Measurements from ENCODE around the gene MAPK10. TPM values are rescaled to one million over a fixed set of nuclear protein-coding genes. Genes with fewer than 3 reads are reported as not detected.

MAPK10 gene
- total and polyA plus RNA-seq, 9 donors = 1.9 to 5.6 (median 3.1) TPM

DNA sequence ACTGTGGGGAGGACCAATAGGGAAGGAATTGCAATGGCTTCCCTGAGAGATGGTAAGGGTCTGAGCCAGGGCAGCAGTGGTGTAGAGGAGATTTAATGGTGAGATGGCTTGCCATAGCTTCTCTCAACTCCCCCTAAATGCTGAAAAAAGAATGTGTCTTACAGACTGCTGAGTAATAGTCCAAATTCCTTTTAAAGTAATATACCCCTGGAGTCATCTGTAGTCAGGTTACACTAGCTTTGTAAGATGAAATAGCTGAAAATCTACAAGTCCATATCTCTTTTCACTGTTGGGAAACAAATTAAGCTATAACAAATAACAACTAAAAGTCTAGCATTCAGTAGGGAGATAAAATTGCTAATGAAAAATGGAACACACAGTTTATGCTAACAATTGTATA lies 33.5 kb downstream of the MAPK10 start:
- Histone ChIP-seq H3K4me1 (ENCODE audit: control insufficient read depth, insufficient read depth, low read length) (no peaks in the 10 kb centered on the region), H3K27me3 (ENCODE audit: control insufficient read depth, insufficient read depth, low read length) (no peaks in the 10 kb centered on the region), H3K27ac (ENCODE audit: low read length) (no peak overlapping the region), H3K9me3 (replicated peaks; ENCODE audit: control insufficient read depth, low read depth, low read length) (no peaks in the 10 kb centered on the region), H3K4me3 (ENCODE audit: low read length) (no peak overlapping the region), H3K36me3 (ENCODE audit: control insufficient read depth, insufficient read depth, low read length) (no peaks in the 10 kb centered on the region)
- DNase-seq = no peak

DNA sequence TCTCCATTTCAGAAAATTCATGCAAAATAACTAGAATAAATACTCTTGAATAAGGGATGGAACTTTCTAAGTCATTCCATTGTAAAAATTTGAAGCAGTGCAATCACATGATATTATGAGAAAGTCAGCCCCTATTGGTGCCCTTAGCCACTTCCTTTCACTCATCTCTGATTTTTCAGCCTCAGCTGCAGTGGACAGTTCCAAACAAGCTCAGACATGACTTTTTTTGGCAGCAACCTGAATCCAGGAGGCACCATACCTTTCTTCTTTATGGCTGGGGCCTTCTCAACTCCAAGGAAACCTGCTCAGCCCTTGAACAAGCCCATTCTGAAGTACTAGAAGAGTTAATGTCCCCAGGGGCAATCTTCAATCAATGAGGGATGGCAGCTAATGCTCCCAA lies 40.5 kb downstream of the MAPK10 start:
- Histone ChIP-seq H3K27me3 (ENCODE audit: control insufficient read depth, insufficient read depth, low read length) (no peaks in the 10 kb centered on the region), H3K9me3 (replicated peaks; ENCODE audit: control insufficient read depth, low read depth, low read length) (no peaks in the 10 kb centered on the region), H3K4me3 (ENCODE audit: low read length) (no peak overlapping the region), H3K4me1 (ENCODE audit: control insufficient read depth, insufficient read depth, low read length) (no peaks in the 10 kb centered on the region), H3K36me3 (ENCODE audit: control insufficient read depth, insufficient read depth, low read length) (no peaks in the 10 kb centered on the region), H3K27ac (ENCODE audit: low read length) (no peak overlapping the region)
- DNase-seq = no peak

DNA sequence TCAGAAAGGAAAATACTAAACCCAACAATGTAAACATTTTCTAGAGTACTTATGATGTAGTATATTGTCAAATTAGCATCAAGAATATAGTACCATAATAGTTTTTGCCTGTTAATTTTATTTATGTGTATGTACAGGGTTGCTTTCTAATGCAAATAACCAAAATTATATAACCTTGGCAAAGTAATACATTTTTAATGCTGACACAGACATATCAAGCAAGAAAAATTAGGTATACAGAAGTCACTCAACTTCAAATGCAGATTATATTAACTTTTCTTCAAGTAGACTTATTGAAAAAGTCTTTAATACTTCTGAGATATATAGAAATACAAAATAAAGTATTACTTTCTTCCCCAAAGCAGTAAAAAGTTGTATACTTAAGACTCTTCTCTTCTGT lies 44.3 kb downstream of the MAPK10 start:
- Histone ChIP-seq H3K9me3 (replicated peaks; ENCODE audit: control insufficient read depth, low read depth, low read length) (no peaks in the 10 kb centered on the region), H3K27ac (ENCODE audit: low read length) (no peak overlapping the region), H3K4me1 (ENCODE audit: control insufficient read depth, insufficient read depth, low read length) (no peaks in the 10 kb centered on the region), H3K27me3 (ENCODE audit: control insufficient read depth, insufficient read depth, low read length) (no peaks in the 10 kb centered on the region), H3K36me3 (ENCODE audit: control insufficient read depth, insufficient read depth, low read length) (no peaks in the 10 kb centered on the region), H3K4me3 (ENCODE audit: low read length) (no peak overlapping the region)
- DNase-seq = no peak

DNA sequence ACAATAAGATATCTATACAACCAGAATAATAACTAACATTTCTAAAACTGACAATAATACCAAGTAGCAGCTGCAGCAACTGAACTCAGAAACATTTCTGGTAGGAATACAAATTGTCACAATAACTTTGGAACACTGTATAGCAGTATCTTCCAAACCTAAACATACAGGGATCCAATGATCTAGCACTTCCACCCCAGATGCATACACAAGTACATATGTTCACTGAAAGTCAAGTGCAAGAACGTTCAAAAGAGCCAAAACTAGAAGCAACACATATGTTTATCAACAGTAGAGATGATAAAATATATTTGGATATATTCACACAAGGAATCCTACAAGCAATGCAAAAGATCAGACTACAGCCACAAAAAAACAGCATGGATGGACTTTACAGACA lies 46.2 kb downstream of the MAPK10 start:
- no CpG with 5 or more reads among the region's 1 CpG for WGBS (ENCODE audit: insufficient coverage)
- no peaks in the 10 kb centered on the region for H3K9me3 ChIP-seq (replicated peaks; ENCODE audit: control insufficient read depth, low read depth, low read length)
- H3K4me3 ChIP-seq (ENCODE audit: low read length) = no peak overlapping the region
- H3K27me3 ChIP-seq (ENCODE audit: control insufficient read depth, insufficient read depth, low read length) = no peaks in the 10 kb centered on the region
- no peaks in the 10 kb centered on the region for H3K36me3 ChIP-seq (ENCODE audit: control insufficient read depth, insufficient read depth, low read length)
- no peak overlapping the region for H3K27ac ChIP-seq (ENCODE audit: low read length)
- no peaks in the 10 kb centered on the region for H3K4me1 ChIP-seq (ENCODE audit: control insufficient read depth, insufficient read depth, low read length)
- DNase-seq = no peak

DNA sequence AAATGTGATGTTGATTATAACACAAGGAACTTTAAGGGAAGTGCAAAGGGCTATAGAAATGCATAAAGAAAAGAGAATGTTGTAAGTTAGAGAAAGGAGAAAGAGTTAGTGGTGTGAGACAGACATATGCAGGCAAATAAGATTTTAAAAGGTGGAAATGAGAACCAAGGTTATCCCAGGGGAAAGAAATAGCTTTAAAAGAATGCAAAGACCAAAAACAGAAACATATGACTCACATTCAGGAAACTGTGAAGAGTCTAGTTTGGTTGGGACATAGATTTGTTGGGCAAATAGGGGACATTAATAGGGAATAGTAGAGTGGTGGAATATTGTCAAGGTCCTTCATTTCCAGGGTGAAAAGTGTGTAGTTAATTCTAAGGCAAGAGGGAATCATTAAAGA lies 52.4 kb downstream of the MAPK10 start:
- Histone ChIP-seq H3K4me3 (ENCODE audit: low read length) (no peak overlapping the region), H3K9me3 (replicated peaks; ENCODE audit: control insufficient read depth, low read depth, low read length) (no peaks in the 10 kb centered on the region), H3K27ac (ENCODE audit: low read length) (no peak overlapping the region), H3K4me1 (ENCODE audit: control insufficient read depth, insufficient read depth, low read length) (no peaks in the 10 kb centered on the region), H3K36me3 (ENCODE audit: control insufficient read depth, insufficient read depth, low read length) (no peaks in the 10 kb centered on the region), H3K27me3 (ENCODE audit: control insufficient read depth, insufficient read depth, low read length) (no peaks in the 10 kb centered on the region)
- no peak for DNase-seq

DNA sequence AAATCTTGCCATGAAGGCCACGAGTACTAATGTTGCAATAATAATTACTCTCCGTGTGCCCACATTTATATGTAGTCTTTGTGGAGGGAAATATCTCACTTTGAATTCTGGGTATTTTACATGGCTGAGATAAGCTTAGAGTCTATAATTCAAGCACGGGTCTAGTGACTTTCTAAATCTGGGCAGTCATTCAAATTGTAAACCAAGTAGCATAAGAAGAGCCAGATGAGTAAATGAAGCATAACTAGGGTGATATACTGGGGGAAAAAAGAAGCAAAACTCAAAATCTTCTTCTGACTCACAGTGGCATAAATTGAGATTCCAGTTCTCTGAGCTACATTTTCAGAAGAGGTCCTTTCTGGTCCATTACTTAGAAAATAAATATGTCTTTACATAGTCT lies 53.0 kb downstream of the MAPK10 start:
- Histone ChIP-seq H3K4me3 (ENCODE audit: low read length) (no peak overlapping the region), H3K36me3 (ENCODE audit: control insufficient read depth, insufficient read depth, low read length) (no peaks in the 10 kb centered on the region), H3K9me3 (replicated peaks; ENCODE audit: control insufficient read depth, low read depth, low read length) (no peaks in the 10 kb centered on the region), H3K27me3 (ENCODE audit: control insufficient read depth, insufficient read depth, low read length) (no peaks in the 10 kb centered on the region), H3K27ac (ENCODE audit: low read length) (no peak overlapping the region), H3K4me1 (ENCODE audit: control insufficient read depth, insufficient read depth, low read length) (peaks cover 4% of the 10 kb centered on the region)
- DNase-seq = peak; percentile 61
- no CpG with 5 or more reads among the region's 3 CpGs for WGBS (ENCODE audit: insufficient coverage)

DNA sequence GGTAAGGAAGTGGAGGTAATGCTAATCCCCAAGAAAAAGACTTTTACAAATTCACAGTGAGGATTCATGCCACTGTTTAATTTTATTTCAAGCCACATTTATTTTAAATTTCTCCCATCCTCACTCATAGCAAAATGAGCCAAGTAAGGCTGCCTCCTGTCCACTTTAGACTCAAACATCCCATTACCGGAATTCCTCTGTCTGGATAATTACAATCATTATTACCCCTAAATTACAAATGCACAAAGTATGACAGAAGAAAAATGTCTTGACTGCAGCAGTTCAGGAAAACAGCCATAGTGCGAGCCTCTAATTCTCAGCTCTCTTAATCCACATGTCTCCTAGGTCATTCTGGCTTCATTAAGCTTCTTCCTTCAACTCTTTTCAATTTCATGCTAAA lies 57.0 kb downstream of the MAPK10 start:
- DNase-seq = no peak
- peaks cover 8% of the 10 kb centered on the region for H3K4me1 ChIP-seq (ENCODE audit: control insufficient read depth, insufficient read depth, low read length)
- no peaks in the 10 kb centered on the region for H3K36me3 ChIP-seq (ENCODE audit: control insufficient read depth, insufficient read depth, low read length)
- 45% methylated on average over 2 of the region's 2 CpGs for WGBS (ENCODE audit: insufficient coverage)
- no peak overlapping the region for H3K4me3 ChIP-seq (ENCODE audit: low read length)
- no peaks in the 10 kb centered on the region for H3K27me3 ChIP-seq (ENCODE audit: control insufficient read depth, insufficient read depth, low read length)
- H3K9me3 ChIP-seq (replicated peaks; ENCODE audit: control insufficient read depth, low read depth, low read length) = no peaks in the 10 kb centered on the region
- peak overlapping the region; percentile 69 for H3K27ac ChIP-seq (ENCODE audit: low read length)

DNA sequence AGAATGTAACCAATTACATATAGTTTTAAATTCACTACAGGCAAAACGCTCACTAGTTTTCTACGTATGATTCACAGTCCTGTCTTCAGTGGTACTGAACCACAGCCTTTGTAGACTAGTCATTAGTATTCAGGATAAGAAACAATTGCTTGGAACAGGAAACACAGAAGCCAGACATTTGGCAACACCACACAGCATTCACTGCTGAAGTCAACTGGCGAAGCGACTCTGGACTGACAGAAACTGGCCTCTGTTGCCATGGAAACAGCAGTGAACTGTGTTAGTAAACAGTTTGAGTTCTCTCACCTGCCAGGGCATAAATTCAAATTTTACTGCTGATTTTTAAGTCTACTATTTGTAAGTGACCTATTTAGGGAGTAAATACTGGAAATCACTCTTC lies 57.6 kb downstream of the MAPK10 start:
- H3K27me3 ChIP-seq (ENCODE audit: control insufficient read depth, insufficient read depth, low read length) = no peaks in the 10 kb centered on the region
- peak overlapping the region; percentile 69 for H3K27ac ChIP-seq (ENCODE audit: low read length)
- no peak overlapping the region for H3K4me3 ChIP-seq (ENCODE audit: low read length)
- peaks cover 8% of the 10 kb centered on the region for H3K4me1 ChIP-seq (ENCODE audit: control insufficient read depth, insufficient read depth, low read length)
- H3K9me3 ChIP-seq (replicated peaks; ENCODE audit: control insufficient read depth, low read depth, low read length) = no peaks in the 10 kb centered on the region
- no peaks in the 10 kb centered on the region for H3K36me3 ChIP-seq (ENCODE audit: control insufficient read depth, insufficient read depth, low read length)
- peak; percentile 95 for DNase-seq
- WGBS (ENCODE audit: insufficient coverage) = 20% methylated on average over 1 of the region's 4 CpGs

DNA sequence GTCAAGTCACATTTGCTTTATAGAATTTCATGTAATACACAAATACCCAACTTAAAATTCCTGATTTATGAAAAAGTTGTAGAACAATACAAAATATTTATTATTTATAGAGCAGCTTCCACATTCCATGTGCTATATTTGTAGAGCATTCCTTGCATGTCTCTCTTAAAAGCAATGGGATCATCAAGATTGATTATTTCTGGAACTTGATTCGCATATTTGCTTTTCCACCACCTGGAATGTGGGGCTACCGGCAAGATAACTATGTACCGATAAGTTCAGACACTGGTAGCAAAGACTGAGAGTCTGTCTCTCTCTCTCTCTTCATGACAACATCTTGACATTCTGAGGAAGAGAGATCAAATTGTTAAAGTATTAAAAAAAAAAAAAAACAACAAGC lies 59.3 kb downstream of the MAPK10 start:
- no peaks in the 10 kb centered on the region for H3K27me3 ChIP-seq (ENCODE audit: control insufficient read depth, insufficient read depth, low read length)
- H3K27ac ChIP-seq (ENCODE audit: low read length) = no peak overlapping the region
- no peak for DNase-seq
- peaks cover 8% of the 10 kb centered on the region for H3K4me1 ChIP-seq (ENCODE audit: control insufficient read depth, insufficient read depth, low read length)
- no peaks in the 10 kb centered on the region for H3K36me3 ChIP-seq (ENCODE audit: control insufficient read depth, insufficient read depth, low read length)
- H3K4me3 ChIP-seq (ENCODE audit: low read length) = no peak overlapping the region
- 100% methylated on average over 1 of the region's 3 CpGs for whole genome bisulfite sequencing (ENCODE audit: insufficient coverage)
- H3K9me3 ChIP-seq (replicated peaks; ENCODE audit: control insufficient read depth, low read depth, low read length) = no peaks in the 10 kb centered on the region

DNA sequence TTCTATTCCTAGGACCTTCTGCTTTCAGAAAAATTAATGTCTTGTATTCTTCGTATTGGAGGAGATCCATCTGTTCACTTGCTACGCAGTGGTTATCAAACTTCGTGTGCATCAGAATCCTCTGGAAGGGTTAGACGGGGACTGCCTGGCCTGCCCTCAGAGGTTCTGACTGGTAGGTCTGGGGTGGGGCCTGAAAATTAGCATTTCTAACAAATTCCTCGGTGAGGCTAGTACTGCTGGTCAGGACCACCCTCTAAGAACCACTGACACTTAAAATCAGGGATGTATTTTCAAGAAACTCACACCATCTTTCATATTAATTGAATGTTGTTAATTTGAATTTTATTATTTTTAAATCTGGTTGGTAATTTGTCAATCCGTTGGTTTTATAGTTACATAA lies 63.0 kb downstream of the MAPK10 start:
- 83% methylated on average over 2 of the region's 6 CpGs for WGBS (ENCODE audit: insufficient coverage)
- Histone ChIP-seq H3K27me3 (ENCODE audit: control insufficient read depth, insufficient read depth, low read length) (no peaks in the 10 kb centered on the region), H3K9me3 (replicated peaks; ENCODE audit: control insufficient read depth, low read depth, low read length) (no peaks in the 10 kb centered on the region)

DNA sequence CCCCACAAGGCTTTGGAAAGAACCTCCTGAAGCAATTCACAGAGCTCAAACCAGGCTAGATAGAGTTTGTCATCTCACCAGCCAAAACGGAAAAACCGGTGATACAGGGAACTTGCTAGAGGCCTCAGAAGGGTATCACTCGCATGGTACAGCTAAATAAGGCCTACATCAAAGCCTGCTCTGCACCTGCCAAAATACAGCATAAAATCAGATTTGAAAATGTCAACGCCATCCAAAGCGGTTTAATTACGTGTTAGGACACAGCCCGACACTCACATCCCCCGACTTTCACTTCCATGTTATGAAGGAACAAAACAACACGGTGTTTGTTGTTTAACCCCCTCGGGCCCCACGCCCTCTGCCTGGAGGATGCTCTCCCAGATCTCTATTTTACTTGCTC lies 65.0 kb downstream of the MAPK10 start:
- no peaks in the 10 kb centered on the region for H3K4me1 ChIP-seq (ENCODE audit: control insufficient read depth, insufficient read depth, low read length)
- DNase-seq = no peak
- H3K4me3 ChIP-seq (ENCODE audit: low read length) = no peak overlapping the region
- no peaks in the 10 kb centered on the region for H3K9me3 ChIP-seq (replicated peaks; ENCODE audit: control insufficient read depth, low read depth, low read length)
- 87% methylated on average over 11 of the region's 11 CpGs for WGBS (ENCODE audit: insufficient coverage)
- no peaks in the 10 kb centered on the region for H3K27me3 ChIP-seq (ENCODE audit: control insufficient read depth, insufficient read depth, low read length)
- no peak overlapping the region for H3K27ac ChIP-seq (ENCODE audit: low read length)
- H3K36me3 ChIP-seq (ENCODE audit: control insufficient read depth, insufficient read depth, low read length) = no peaks in the 10 kb centered on the region

More for the DNA sequence above, 63.0 kb downstream of the MAPK10 start:
- DNase-seq = no peak
- H3K4me1 ChIP-seq (ENCODE audit: control insufficient read depth, insufficient read depth, low read length) = peaks cover 5% of the 10 kb centered on the region
- no peak overlapping the region for H3K4me3 ChIP-seq (ENCODE audit: low read length)
- H3K27ac ChIP-seq (ENCODE audit: low read length) = no peak overlapping the region
- H3K36me3 ChIP-seq (ENCODE audit: control insufficient read depth, insufficient read depth, low read length) = no peaks in the 10 kb centered on the region
